GM18517 (cell line): ENCODE measurements around the gene ADH7.
"Not testable (repeated sequence)": the region's sequence is repeated elsewhere in the genome, so short reads cannot be mapped to it uniquely, and the experiment has no call there.

Experiments
- ATAC-seq: cut with Tn5 transposase; IDR thresholded peaks from one replicate; pipeline ENCODE4 v1.9.1; 2021; ENCODE audit warnings: mild to moderate bottlenecking, moderate library complexity; ENCODE audit not compliant: unreplicated experiment

ADH7 gene

GRCh38 chr4:99417125-99417524 is 18.0 kb downstream of the ADH7 start:
- ATAC-seq: no peak

GRCh38 chr4:99415762-99416161 is 19.4 kb downstream of the ADH7 start:
- not testable (repeated sequence) for ATAC-seq

- ATAC-seq: not testable (repeated sequence)
These were observed 20.2 kb downstream of the ADH7 start for GRCh38 chr4:99414902-99415301.

- ATAC-seq: no peak
These were observed 20.7 kb downstream of the ADH7 start for GRCh38 chr4:99414401-99414800.

GRCh38 chr4:99413140-99413539 is 22.0 kb downstream of the ADH7 start:
- no peak for ATAC-seq

GRCh38 chr4:99411041-99411440 is 24.1 kb downstream of the ADH7 start:
- no peak for ATAC-seq

- ATAC-seq: no peak
These were observed 25.1 kb downstream of the ADH7 start for GRCh38 chr4:99410075-99410474.

GRCh38 chr4:99408346-99408745 is 26.8 kb downstream of the ADH7 start:
- ATAC-seq: no peak

- no peak for ATAC-seq
These were observed 29.6 kb downstream of the ADH7 start for GRCh38 chr4:99405433-99406115.

- ATAC-seq: peak; percentile 90
These were observed 30.4 kb downstream of the ADH7 start for GRCh38 chr4:99404595-99405287.

- ATAC-seq: peak; percentile 88
These were observed 31.6 kb downstream of the ADH7 start for GRCh38 chr4:99403380-99404184.

- ATAC-seq: no peak
These were observed 32.4 kb downstream of the ADH7 start for GRCh38 chr4:99402765-99403164.

- ATAC-seq: no peak
These were observed 34.3 kb downstream of the ADH7 start for GRCh38 chr4:99400831-99401230.

- ATAC-seq: no peak
These were observed 36.1 kb downstream of the ADH7 start for GRCh38 chr4:99399017-99399416.

GRCh38 chr4:99395595-99396364 is 39.4 kb downstream of the ADH7 start:
- ATAC-seq: no peak

- no peak for ATAC-seq
These were observed 40.2 kb downstream of the ADH7 start for GRCh38 chr4:99394896-99395295.

GRCh38 chr4:99390055-99390454 is 45.1 kb downstream of the ADH7 start:
- no peak for ATAC-seq

- no peak for ATAC-seq
These were observed 45.5 kb downstream of the ADH7 start for GRCh38 chr4:99389606-99390005.

- ATAC-seq: no peak
These were observed 51.2 kb downstream of the ADH7 start for GRCh38 chr4:99383833-99384392.

- no peak for ATAC-seq
These were observed 51.7 kb downstream of the ADH7 start for GRCh38 chr4:99383399-99383798.
